MM.1S (cell line): Measurements from ENCODE around the gene CCND2.

Source experiments
- CTCF ChIP-seq: fragments of 300-600 bp; sonication (generic); IDR thresholded peaks from 2 replicates; pipeline ENCODE4 v1.5.1; 2016; ENCODE audit warnings: antibody characterized with exemption, low read length, mixed read lengths
- EZH2 ChIP-seq: fragments of 300-600 bp; sonication (generic); optimal IDR thresholded peaks from 2 replicates; pipeline ENCODE3; 2017; ENCODE audit warnings: low read depth, mild to moderate bottlenecking, antibody characterized with exemption, low read length, mixed read lengths
- EZH2phosphoT487 ChIP-seq: fragments of 300-600 bp; sonication (generic); IDR thresholded peaks from 2 replicates; pipeline ENCODE4 v1.6.1; 2018; ENCODE audit warnings: antibody characterized with exemption, low read length

- no peak for TF ChIP-seq CTCF
- TF ChIP-seq EZH2, result no peak
- TF ChIP-seq EZH2phosphoT487, result no peak
Measured at GRCh38 chr12:4293966-4294505, 20.5 kb downstream of the CCND2 start.
